Measurements from ENCODE around the gene CD9.

CD9 gene

GRCh38 chr12:6166808-6167207, 33.4 kb upstream of the CD9 start:
- CTCF ChIA-PET: no interaction called here
- TF ChIP-seq TARDBP (IDR thresholded peaks at IDR 0.05) (no peak), ARNT (IDR thresholded peaks at IDR 0.05) (no peak), BHLHE40 (IDR thresholded peaks at IDR 0.05; ENCODE audit: borderline replicate concordance) (no peak), CTBP1 (IDR thresholded peaks at IDR 0.05; ENCODE audit: borderline replicate concordance) (no peak), HDGF (IDR thresholded peaks at IDR 0.05; ENCODE audit: borderline replicate concordance) (no peak), SP1 (IDR thresholded peaks at IDR 0.05) (no peak), L3MBTL2 (conservative IDR thresholded peaks at IDR 0.05) (no peak), ELF4 (IDR thresholded peaks at IDR 0.05) (no peak), PKNOX1 (IDR thresholded peaks at IDR 0.05) (no peak), FOXK2 (IDR thresholded peaks at IDR 0.05) (no peak), LEF1 (IDR thresholded peaks at IDR 0.05; ENCODE audit: borderline replicate concordance) (no peak), FOXM1 (IDR thresholded peaks at IDR 0.05; ENCODE audit: borderline replicate concordance) (no peak), NFRKB (IDR thresholded peaks at IDR 0.05) (no peak), ZNF384 (IDR thresholded peaks at IDR 0.05) (no peak), SUZ12 (IDR thresholded peaks at IDR 0.05) (no peak)
- POLR2A ChIA-PET: no interaction called here
- DNase-seq (ENCODE audit: extremely low spot score): no peak

GRCh38 chr12:6167327-6168280, 32.6 kb upstream of the CD9 start:
- no peak for DNase-seq (ENCODE audit: extremely low spot score)
- ChIA-PET POLR2A (no interaction called here), CTCF (interaction anchor here (1.2 kb wide), 1 partner anchor 22 kb away, joined by 3 read pairs; no protein-coding TSS in a partner anchor)
- TF ChIP-seq TARDBP (IDR thresholded peaks at IDR 0.05) (no peak), FOXK2 (IDR thresholded peaks at IDR 0.05) (no peak), NFRKB (IDR thresholded peaks at IDR 0.05) (no peak), ELF4 (IDR thresholded peaks at IDR 0.05) (no peak), LEF1 (IDR thresholded peaks at IDR 0.05; ENCODE audit: borderline replicate concordance) (no peak), HDGF (IDR thresholded peaks at IDR 0.05; ENCODE audit: borderline replicate concordance) (no peak), PKNOX1 (IDR thresholded peaks at IDR 0.05) (no peak), FOXM1 (IDR thresholded peaks at IDR 0.05; ENCODE audit: borderline replicate concordance) (no peak), CTBP1 (IDR thresholded peaks at IDR 0.05; ENCODE audit: borderline replicate concordance) (no peak)

GRCh38 chr12:6171409-6172015, 28.7 kb upstream of the CD9 start:
- no peak for DNase-seq (ENCODE audit: extremely low spot score)
- ChIA-PET CTCF (interaction anchor here (0.7 to 1.1 kb wide), 2 partner anchors 24 to 130 kb away, joined by 3 to 4 read pairs; no protein-coding TSS in a partner anchor), POLR2A (no interaction called here)
- TF ChIP-seq HDGF (IDR thresholded peaks at IDR 0.05; ENCODE audit: borderline replicate concordance): no peak
- TF ChIP-seq FOXK2 (IDR thresholded peaks at IDR 0.05): no peak
- no peak for TF ChIP-seq PKNOX1 (IDR thresholded peaks at IDR 0.05)
- no peak for TF ChIP-seq FOXM1 (IDR thresholded peaks at IDR 0.05; ENCODE audit: borderline replicate concordance)
- no peak for TF ChIP-seq ELF4 (IDR thresholded peaks at IDR 0.05)
- TF ChIP-seq SP1 (IDR thresholded peaks at IDR 0.05): no peak

- ChIA-PET CTCF (no interaction called here), POLR2A (no interaction called here)
- TF ChIP-seq BHLHE40 (IDR thresholded peaks at IDR 0.05; ENCODE audit: borderline replicate concordance) (no peak), FOXM1 (IDR thresholded peaks at IDR 0.05; ENCODE audit: borderline replicate concordance) (no peak), ZNF384 (IDR thresholded peaks at IDR 0.05) (no peak), FOXA1 (IDR thresholded peaks at IDR 0.05) (no peak), ELF4 (IDR thresholded peaks at IDR 0.05) (no peak), ARNT (IDR thresholded peaks at IDR 0.05) (no peak), HDGF (IDR thresholded peaks at IDR 0.05; ENCODE audit: borderline replicate concordance) (no peak), L3MBTL2 (conservative IDR thresholded peaks at IDR 0.05) (no peak), TARDBP (IDR thresholded peaks at IDR 0.05) (no peak), PKNOX1 (IDR thresholded peaks at IDR 0.05) (no peak), CTBP1 (IDR thresholded peaks at IDR 0.05; ENCODE audit: borderline replicate concordance) (no peak), LEF1 (IDR thresholded peaks at IDR 0.05; ENCODE audit: borderline replicate concordance) (no peak), SUZ12 (IDR thresholded peaks at IDR 0.05) (no peak), FOXK2 (IDR thresholded peaks at IDR 0.05) (no peak), SP1 (IDR thresholded peaks at IDR 0.05) (no peak), NFRKB (IDR thresholded peaks at IDR 0.05) (no peak)
- no peak for DNase-seq (ENCODE audit: extremely low spot score)
Measured at GRCh38 chr12:6172086-6172485, 28.1 kb upstream of the CD9 start.

GRCh38 chr12:6172862-6173261, 27.3 kb upstream of the CD9 start:
- ChIA-PET CTCF (no interaction called here), POLR2A (no interaction called here)
- no peak for TF ChIP-seq TARDBP (IDR thresholded peaks at IDR 0.05)
- TF ChIP-seq SUZ12 (IDR thresholded peaks at IDR 0.05): no peak
- TF ChIP-seq CTBP1 (IDR thresholded peaks at IDR 0.05; ENCODE audit: borderline replicate concordance): no peak
- no peak for TF ChIP-seq HDGF (IDR thresholded peaks at IDR 0.05; ENCODE audit: borderline replicate concordance)
- no peak for TF ChIP-seq FOXK2 (IDR thresholded peaks at IDR 0.05)
- TF ChIP-seq PKNOX1 (IDR thresholded peaks at IDR 0.05): no peak
- TF ChIP-seq SP1 (IDR thresholded peaks at IDR 0.05): no peak
- no peak for TF ChIP-seq LEF1 (IDR thresholded peaks at IDR 0.05; ENCODE audit: borderline replicate concordance)
- TF ChIP-seq L3MBTL2 (conservative IDR thresholded peaks at IDR 0.05): no peak
- TF ChIP-seq BHLHE40 (IDR thresholded peaks at IDR 0.05; ENCODE audit: borderline replicate concordance): no peak
- no peak for TF ChIP-seq FOXA1 (IDR thresholded peaks at IDR 0.05)
- no peak for DNase-seq (ENCODE audit: extremely low spot score)

Measured in HEK293T (cell line).